Fibroblast of skin of left quadriceps (primary cell): Measurements from ENCODE around the gene DNAH1.

Source experiments
- DNase-seq, 2 experiments: peaks; one replicate each; pipeline ENCODE4 v3.0.0-alpha.2; 2013; ENCODE audit warnings: low read depth in 2 of 2

DNAH1 gene

GRCh38 chr3:52290596-52291507 is 25.3 kb upstream of the DNAH1 start:
- DNase-seq = no peak

- DNase-seq = no peak
These were observed 24.5 kb upstream of the DNAH1 start for GRCh38 chr3:52291508-52292181.

- no peak for DNase-seq
These were observed 23.7 kb upstream of the DNAH1 start for GRCh38 chr3:52292247-52293065.

DNA sequence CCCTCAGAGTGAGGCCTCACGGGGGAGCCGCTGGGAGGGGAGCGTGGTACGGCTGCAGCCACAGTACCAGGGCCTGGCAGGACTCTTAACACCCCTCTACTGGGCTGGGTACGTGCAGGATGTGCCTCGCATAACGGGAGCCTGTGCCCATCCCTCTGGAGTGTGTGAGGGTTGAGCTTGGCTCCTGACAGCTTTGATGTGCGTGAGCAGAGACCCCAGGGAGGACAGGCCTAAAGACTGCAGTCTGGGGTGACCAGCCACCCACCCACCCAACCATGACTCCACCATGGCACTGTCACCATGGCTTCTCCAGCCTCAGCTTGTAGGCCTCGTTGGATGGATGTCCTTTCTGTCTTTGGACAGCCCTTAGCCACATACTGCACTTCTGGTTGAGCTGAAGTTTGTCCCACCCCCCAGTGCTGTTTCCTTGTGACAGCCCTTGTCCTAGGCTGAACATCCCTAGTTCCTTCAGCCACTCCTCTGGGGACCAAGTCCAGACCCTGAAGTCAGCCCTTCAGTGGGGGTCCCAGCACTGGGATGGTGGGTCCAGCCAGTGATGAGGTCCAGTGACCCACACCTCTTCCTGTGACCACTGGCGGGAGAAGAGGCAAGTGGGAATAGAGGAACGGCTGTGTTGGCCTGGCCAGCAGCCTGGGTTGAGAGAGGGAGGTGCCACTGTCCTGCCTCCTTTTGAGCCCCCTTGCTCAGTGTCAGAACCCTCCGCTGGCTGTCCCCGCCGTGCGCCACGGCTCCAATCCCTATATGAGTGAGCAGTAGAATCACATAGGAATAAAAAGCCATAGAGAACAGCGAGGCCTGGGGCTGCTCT is 22.4 kb upstream of the DNAH1 start:
- no peak for DNase-seq

- DNase-seq = no peak
These were observed 21.6 kb upstream of the DNAH1 start for GRCh38 chr3:52294320-52295150.

DNA sequence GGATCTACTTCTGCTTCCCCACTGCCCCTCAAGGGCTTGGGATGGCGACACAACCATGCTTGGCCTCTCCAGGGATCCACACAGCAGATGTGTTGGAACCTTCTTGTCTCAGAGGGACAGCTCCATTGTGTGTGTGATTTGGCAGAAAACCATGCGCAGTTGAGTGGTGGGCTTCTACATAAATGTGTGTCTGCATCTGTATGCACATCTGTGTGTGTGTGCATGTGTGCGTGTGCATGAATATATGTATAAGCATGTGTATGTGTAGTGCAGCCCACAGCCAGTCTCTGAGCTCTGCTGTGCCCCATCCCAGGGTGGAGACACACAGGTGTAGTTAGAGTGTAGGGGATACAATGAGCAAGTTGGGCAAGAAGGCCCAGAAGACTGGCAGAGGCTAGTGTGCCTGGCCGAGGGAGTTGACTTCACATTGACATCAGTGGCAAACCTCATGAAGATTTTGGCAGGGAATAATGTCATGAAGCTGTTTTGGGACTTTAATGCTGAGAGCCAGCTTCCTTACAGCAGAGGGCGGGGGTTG is 20.4 kb upstream of the DNAH1 start:
- DNase-seq = no peak

DNA sequence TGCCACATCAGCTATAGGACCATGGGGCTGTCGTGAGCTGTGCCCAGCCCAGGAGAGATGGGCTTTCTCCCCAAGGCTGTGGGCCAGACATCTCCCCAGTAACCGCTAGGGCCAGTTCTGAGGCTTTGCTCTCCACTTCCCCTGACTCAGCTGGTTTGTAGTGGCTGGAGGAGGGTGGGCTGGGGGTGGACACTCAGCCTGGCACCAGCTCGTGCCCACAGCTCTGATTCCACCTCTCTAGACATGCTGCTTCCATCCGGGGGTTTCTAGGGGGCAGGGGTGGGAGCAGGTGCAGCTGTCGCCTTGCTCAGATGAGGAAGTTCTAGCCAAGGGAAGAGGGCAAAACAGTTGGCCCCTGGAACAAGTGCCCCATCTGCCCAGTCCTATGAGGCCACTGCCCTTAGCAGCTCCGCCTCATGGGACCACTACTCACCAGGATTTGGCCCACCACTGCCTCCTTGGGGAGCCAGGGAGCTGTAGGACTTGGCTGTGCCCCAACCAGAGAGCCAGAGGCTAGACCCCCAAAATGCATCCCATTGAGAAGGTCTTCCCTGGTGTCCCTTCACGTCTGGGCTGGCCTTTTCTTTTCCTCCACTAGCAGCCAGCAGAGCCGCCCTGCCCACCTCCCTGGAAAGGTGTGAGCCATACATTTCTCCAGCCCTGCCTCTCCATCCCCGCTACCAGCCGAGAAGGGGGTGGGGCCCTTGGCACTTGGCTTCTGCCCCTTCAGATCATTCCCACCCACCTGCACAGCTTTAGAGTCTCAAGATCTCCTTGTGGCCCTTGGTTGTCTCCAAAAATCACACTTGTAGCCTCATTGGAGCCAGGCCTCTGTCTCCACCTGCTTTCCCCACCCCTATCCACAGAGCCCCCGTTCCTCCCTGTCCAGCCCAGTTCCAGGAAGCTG is 18.6 kb upstream of the DNAH1 start:
- DNase-seq = no peak

- DNase-seq = no peak
These were observed 17.7 kb upstream of the DNAH1 start for GRCh38 chr3:52298149-52299098.

GRCh38 chr3:52299247-52299878 is 16.8 kb upstream of the DNAH1 start:
- no peak for DNase-seq

DNA sequence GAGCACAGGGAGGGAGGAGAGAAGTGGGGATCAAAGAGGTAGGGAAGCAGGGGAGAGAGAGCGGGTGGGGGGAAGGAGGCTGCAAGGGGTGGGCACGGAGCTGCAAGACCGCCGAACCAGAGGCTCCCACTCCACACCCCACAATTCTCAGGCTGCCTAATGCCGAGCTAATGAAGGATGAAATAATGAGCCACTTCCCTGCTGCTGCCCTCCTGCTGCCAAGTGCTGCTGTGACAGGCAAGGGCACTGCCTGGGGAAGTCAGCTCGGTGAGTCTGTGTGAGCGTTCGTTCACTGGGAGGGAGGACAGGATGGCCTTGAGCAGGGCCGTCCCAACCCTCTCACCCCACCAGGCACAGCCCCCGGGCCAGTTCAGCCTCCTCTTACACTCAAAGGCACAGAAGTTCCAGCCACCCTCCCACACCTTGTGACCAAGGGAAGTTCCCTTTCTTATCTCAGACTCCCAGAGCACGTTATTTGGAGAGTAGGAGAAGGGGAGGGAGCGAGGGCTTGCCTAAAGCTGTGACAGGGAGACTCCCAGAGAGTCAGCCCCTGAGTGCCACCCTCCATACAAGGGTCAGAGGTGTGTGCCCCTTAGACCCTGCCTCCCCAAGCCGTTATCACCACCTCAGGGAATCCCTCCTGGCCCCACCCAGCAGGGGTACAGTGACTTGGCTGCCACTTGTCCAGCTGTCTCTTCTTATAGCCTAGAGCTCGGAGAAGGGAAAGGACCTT is 16.1 kb upstream of the DNAH1 start:
- no peak for DNase-seq

DNA sequence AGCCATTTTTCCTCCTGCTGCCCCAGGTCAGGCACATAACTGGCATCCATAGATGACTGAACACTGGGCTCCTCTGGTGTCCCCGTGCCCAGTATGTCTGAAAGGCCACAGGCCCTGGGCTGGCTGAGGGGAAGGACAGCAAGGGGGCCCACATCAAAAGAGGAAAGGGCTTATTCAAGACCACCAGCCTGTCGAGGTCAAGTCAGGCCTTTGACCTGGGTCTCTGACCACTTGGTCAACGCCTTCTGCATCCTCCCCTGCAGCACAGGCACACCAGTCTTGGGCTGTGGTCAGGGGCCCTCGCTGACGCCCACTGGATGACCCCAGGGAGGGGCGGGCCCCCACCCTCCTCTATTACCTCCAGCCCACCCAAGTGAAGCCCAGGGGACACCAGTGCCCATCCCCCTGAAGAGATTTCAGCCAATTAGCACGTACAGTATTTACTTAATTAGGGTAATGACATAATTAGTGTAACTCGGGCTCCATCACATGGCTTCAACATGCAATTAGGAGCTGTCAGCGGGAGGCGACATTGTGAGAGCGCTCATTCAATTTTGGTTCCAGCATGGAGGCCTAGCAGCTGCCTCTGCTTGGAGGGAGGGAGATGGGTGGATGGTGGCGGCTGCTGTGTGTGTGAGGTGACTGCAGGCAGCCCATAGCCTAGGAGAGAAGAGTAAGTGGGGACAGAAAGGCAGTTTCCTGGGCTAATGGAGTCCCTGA is 13.5 kb upstream of the DNAH1 start:
- DNase-seq = no peak

- no peak for DNase-seq
These were observed 12.3 kb upstream of the DNAH1 start for GRCh38 chr3:52303811-52304210.

DNA sequence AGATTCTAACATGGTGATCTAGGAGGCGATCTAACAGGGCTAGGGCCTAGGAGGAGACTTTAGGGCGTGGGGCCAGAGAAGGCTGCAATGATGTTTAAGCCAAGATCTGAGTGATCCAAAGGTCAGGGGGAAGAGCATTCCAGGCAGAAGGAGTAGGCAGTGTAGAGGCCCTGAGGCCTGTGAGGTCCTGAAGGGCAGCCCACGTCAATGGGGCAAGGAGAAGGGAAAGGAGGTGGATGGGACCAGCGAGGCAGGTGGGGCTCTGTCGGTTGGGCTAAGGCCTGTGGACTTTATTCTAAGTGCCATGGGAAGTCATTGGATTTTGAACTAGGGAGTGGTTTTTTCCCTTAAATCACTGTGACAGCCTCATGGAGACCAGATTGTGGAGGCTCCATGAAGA is 10.2 kb upstream of the DNAH1 start:
- no peak for DNase-seq

DNA sequence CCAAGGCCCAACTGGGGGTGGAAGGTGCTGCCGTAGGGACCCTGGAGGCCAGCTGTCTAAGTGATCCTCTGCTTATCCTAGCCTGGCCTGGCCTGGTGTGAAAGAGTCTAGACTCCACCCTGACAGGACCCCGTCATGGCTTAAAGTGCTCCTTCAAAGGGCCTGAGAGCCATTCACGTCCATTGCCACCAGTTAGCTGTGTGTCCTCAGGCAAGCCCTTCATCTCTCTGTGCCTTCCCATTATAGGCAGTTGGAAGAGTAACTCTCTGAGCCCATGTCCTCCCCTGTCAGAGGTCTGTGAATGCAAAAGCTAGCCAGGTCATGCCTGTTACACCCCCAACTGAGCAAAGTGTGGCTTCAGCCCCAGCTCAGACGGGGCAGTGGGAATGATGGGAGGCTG is 9.1 kb upstream of the DNAH1 start:
- no peak for DNase-seq

- no peak for DNase-seq
These were observed 7.8 kb upstream of the DNAH1 start for GRCh38 chr3:52308308-52308707.
